ENCODE measurements around the gene MALRD1.

Gene MALRD1

GRCh38 chr10:19416164-19416563 is 367.6 kb downstream of the MALRD1 start:
- DNase-seq (ENCODE audit: low read depth, low spot score), result no peak
- no peak overlapping the region for H3K4me3 ChIP-seq (ENCODE audit: low read depth, low read length)
- in situ Hi-C loops (cut with HindIII; ENCODE audit: low sequenced_read_pairs), result no loop called here
- no peak for TF ChIP-seq CTCF (IDR thresholded peaks at IDR 0.05; ENCODE audit: low read depth, low read length)

GRCh38 chr10:19417740-19418139 is 369.1 kb downstream of the MALRD1 start:
- in situ Hi-C loops (cut with HindIII; ENCODE audit: low sequenced_read_pairs), result no loop called here
- TF ChIP-seq CTCF (IDR thresholded peaks at IDR 0.05; ENCODE audit: low read depth, low read length), result no peak
- no peak for DNase-seq (ENCODE audit: low read depth, low spot score)
- no peak overlapping the region for H3K4me3 ChIP-seq (ENCODE audit: low read depth, low read length)

GRCh38 chr10:19421674-19422073 is 373.1 kb downstream of the MALRD1 start:
- no peak for DNase-seq (ENCODE audit: low read depth, low spot score)
- no peak overlapping the region for H3K4me3 ChIP-seq (ENCODE audit: low read depth, low read length)
- no peak for TF ChIP-seq CTCF (IDR thresholded peaks at IDR 0.05; ENCODE audit: low read depth, low read length)
- in situ Hi-C loops (cut with HindIII; ENCODE audit: low sequenced_read_pairs), result no loop called here

- H3K4me3 ChIP-seq (ENCODE audit: low read depth, low read length), result no peak overlapping the region
- no peak for DNase-seq (ENCODE audit: low read depth, low spot score)
- TF ChIP-seq CTCF (IDR thresholded peaks at IDR 0.05; ENCODE audit: low read depth, low read length), result no peak
- in situ Hi-C loops (cut with HindIII; ENCODE audit: low sequenced_read_pairs), result no loop called here
These were observed 377.4 kb downstream of the MALRD1 start for GRCh38 chr10:19426034-19426433.

- no peak for TF ChIP-seq CTCF (IDR thresholded peaks at IDR 0.05; ENCODE audit: low read depth, low read length)
- in situ Hi-C loops (cut with HindIII; ENCODE audit: low sequenced_read_pairs), result no loop called here
- no peak overlapping the region for H3K4me3 ChIP-seq (ENCODE audit: low read depth, low read length)
- DNase-seq (ENCODE audit: low read depth, low spot score), result no peak
These were observed 383.2 kb downstream of the MALRD1 start for GRCh38 chr10:19431622-19432351.

GRCh38 chr10:19449860-19450259 is 401.3 kb downstream of the MALRD1 start:
- in situ Hi-C loops (cut with HindIII; ENCODE audit: low sequenced_read_pairs), result no loop called here
- no peak overlapping the region for H3K4me3 ChIP-seq (ENCODE audit: low read depth, low read length)
- DNase-seq (ENCODE audit: low read depth, low spot score), result no peak
- TF ChIP-seq CTCF (IDR thresholded peaks at IDR 0.05; ENCODE audit: low read depth, low read length), result no peak

Measured in astrocyte of the spinal cord (primary cell).